Measurements from ENCODE around the gene LAMB1. TPM values are rescaled to one million over a fixed set of nuclear protein-coding genes. Genes with fewer than 3 reads are reported as not detected.

LAMB1 gene
- total RNA-seq, 1 experiment from 2014 or later: 101 TPM

- no peaks in the 10 kb centered on the region for H3K9me3 Mint-ChIP-seq
- TF ChIP-seq ESRRA (CRISPR knock-in tag; IDR thresholded peaks at IDR 0.05; ENCODE audit: borderline replicate concordance): no peak
- TF ChIP-seq ZNF532 (CRISPR knock-in tag; IDR thresholded peaks at IDR 0.05; ENCODE audit: borderline replicate concordance): no peak
- no peak for TF ChIP-seq CDX4 (CRISPR knock-in tag; IDR thresholded peaks at IDR 0.05; ENCODE audit: borderline replicate concordance)
- no peak for TF ChIP-seq FOXJ3 (CRISPR knock-in tag; IDR thresholded peaks at IDR 0.05; ENCODE audit: borderline replicate concordance)
- TF ChIP-seq, protein P1, sequence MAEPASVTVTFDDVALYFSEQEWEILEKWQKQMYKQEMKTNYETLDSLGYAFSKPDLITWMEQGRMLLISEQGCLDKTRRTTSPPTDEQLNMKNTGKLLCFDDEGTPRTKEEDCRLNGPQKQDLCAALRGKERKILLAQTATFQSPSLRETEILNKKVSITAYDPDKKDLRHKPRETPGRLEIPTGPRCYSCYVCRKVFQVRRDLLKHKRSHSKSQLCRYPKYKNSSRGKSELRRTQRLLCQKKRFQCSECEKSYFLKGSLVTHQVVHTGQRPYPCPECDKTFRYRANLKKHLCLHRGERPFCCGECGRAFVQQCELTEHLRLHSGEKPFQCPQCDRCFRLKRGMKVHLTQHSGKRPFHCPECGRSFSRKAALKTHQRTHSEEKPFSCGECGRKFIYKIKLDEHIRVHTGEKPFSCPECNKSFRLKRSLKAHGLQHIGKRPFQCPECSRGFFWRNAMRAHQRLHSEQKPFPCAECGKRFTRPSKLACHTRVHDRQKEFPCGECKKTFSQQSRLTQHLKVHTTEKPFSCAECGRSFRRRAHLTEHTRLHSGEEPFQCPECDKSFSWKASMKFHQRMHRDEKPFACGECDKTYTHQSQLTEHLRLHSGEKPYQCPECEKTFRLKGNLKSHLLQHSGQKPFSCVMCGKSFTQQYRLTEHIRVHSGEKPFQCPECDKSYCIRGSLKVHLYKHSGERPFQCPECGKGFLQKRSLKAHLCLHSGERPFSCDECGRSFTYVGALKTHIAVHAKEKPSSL (CRISPR knock-in tag; conservative IDR thresholded peaks at IDR 0.05): no peak
- ATAC-seq (no peak), DNase-seq (ENCODE audit: low spot score) (no peak)
- H3K4me1 Mint-ChIP-seq: peaks cover 28% of the 10 kb centered on the region
- ChIA-PET POLR2A (no interaction called here), CTCF (no interaction called here)
- H3K4me3 Mint-ChIP-seq: no peak overlapping the region
- H3K27ac Mint-ChIP-seq: peak overlapping the region; percentile 71; the same call in 1 of the 2 replicates
- no peaks in the 10 kb centered on the region for H3K27me3 Mint-ChIP-seq (ENCODE audit: low read depth)
- peaks cover 56% of the 10 kb centered on the region for H3K36me3 Mint-ChIP-seq
Observed at GRCh38 chr7:107948645-107949442, 54.1 kb downstream of the LAMB1 start.

- Mint-ChIP-seq H3K9me3 (no peaks in the 10 kb centered on the region), H3K4me3 (no peak overlapping the region), H3K27me3 (ENCODE audit: low read depth) (no peaks in the 10 kb centered on the region), H3K36me3 (peaks cover 54% of the 10 kb centered on the region), H3K27ac (no peak overlapping the region), H3K4me1 (peaks cover 8% of the 10 kb centered on the region)
- ChIA-PET CTCF (no interaction called here), POLR2A (no interaction called here)
- TF ChIP-seq TCF7 (CRISPR knock-in tag; IDR thresholded peaks at IDR 0.05; ENCODE audit: low read depth) (no peak), MYBL2 (CRISPR knock-in tag; IDR thresholded peaks at IDR 0.05) (no peak), NR3C1 (CRISPR knock-in tag; conservative IDR thresholded peaks at IDR 0.05; ENCODE audit: low read depth) (no peak), TEAD4 (CRISPR knock-in tag; IDR thresholded peaks at IDR 0.05) (no peak)
- TF ChIP-seq, protein P2, sequence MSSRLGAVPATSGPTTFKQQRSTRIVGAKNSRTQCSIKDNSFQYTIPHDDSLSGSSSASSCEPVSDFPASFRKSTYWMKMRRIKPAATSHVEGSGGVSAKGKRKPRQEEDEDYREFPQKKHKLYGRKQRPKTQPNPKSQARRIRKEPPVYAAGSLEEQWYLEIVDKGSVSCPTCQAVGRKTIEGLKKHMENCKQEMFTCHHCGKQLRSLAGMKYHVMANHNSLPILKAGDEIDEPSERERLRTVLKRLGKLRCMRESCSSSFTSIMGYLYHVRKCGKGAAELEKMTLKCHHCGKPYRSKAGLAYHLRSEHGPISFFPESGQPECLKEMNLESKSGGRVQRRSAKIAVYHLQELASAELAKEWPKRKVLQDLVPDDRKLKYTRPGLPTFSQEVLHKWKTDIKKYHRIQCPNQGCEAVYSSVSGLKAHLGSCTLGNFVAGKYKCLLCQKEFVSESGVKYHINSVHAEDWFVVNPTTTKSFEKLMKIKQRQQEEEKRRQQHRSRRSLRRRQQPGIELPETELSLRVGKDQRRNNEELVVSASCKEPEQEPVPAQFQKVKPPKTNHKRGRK (CRISPR knock-in tag; IDR thresholded peaks at IDR 0.05; ENCODE audit: borderline replicate concordance): no peak
- DNase-seq (ENCODE audit: low spot score) (no peak), ATAC-seq (no peak)
Observed at GRCh38 chr7:107946881-107947280, 56.1 kb downstream of the LAMB1 start.

DNA sequence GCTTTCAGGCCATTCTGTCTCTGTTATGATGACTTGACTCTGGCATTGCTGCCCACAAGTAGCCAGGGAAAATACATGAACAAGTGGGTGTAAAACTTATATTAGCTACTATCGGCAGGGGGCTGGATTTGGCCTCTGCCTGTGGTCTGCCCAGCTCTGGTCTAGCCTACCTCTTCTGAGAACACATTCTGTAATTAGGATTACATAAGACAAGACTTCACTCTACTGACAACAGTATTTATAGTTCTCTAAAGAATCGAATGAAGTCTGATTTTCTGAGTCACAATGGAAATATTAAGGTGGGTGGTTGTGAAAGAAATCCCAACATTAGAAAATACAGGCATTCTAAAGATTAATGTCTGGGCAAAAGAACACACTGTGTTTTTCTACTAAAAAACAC, 56.5 kb downstream of the LAMB1 start:
- H3K36me3 Mint-ChIP-seq: peaks cover 51% of the 10 kb centered on the region
- H3K4me3 Mint-ChIP-seq: no peak overlapping the region
- DNase-seq (ENCODE audit: low spot score) (no peak), ATAC-seq (no peak)
- no peaks in the 10 kb centered on the region for H3K27me3 Mint-ChIP-seq (ENCODE audit: low read depth)
- POLR2A ChIA-PET: interaction anchor here (1.1 kb wide), 1 partner anchor 63 kb away, joined by 3 read pairs; no protein-coding TSS in a partner anchor
- no peaks in the 10 kb centered on the region for H3K9me3 Mint-ChIP-seq
- CTCF ChIA-PET: no interaction called here
- H3K4me1 Mint-ChIP-seq: peaks cover 4% of the 10 kb centered on the region
- H3K27ac Mint-ChIP-seq: no peak overlapping the region
- no peak for TF ChIP-seq NFYB (CRISPR knock-in tag; conservative IDR thresholded peaks at IDR 0.05; ENCODE audit: low read depth)
- no peak for TF ChIP-seq OVOL2 (CRISPR knock-in tag; IDR thresholded peaks at IDR 0.05; ENCODE audit: borderline replicate concordance)
- no peak for TF ChIP-seq TEAD1 (CRISPR knock-in tag; IDR thresholded peaks at IDR 0.05)
- no peak for TF ChIP-seq ZNF138 (CRISPR knock-in tag; conservative IDR thresholded peaks at IDR 0.05)
- TF ChIP-seq ZSCAN18 (CRISPR knock-in tag; IDR thresholded peaks at IDR 0.05): no peak
- no peak for TF ChIP-seq ESRRA (CRISPR knock-in tag; IDR thresholded peaks at IDR 0.05; ENCODE audit: borderline replicate concordance)
- TF ChIP-seq, protein P3, sequence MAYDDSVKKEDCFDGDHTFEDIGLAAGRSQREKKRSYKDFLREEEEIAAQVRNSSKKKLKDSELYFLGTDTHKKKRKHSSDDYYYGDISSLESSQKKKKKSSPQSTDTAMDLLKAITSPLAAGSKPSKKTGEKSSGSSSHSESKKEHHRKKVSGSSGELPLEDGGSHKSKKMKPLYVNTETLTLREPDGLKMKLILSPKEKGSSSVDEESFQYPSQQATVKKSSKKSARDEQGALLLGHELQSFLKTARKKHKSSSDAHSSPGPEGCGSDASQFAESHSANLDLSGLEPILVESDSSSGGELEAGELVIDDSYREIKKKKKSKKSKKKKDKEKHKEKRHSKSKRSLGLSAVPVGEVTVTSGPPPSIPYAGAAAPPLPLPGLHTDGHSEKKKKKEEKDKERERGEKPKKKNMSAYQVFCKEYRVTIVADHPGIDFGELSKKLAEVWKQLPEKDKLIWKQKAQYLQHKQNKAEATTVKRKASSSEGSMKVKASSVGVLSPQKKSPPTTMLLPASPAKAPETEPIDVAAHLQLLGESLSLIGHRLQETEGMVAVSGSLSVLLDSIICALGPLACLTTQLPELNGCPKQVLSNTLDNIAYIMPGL (CRISPR knock-in tag; IDR thresholded peaks at IDR 0.05): no peak
